ENCODE data around the gene TCTN1.

TCTN1 gene

GRCh38 chr12:110637869-110638441, 24.0 kb downstream of the TCTN1 start:
- ChIA-PET POLR2A (no interaction called here), CTCF (no interaction called here)
- TF ChIP-seq NFRKB (IDR thresholded peaks at IDR 0.05) (no peak), HDGF (IDR thresholded peaks at IDR 0.05; ENCODE audit: borderline replicate concordance) (no peak), LEF1 (IDR thresholded peaks at IDR 0.05; ENCODE audit: borderline replicate concordance) (no peak), FOXM1 (IDR thresholded peaks at IDR 0.05; ENCODE audit: borderline replicate concordance) (no peak), ZNF384 (IDR thresholded peaks at IDR 0.05) (no peak), BHLHE40 (IDR thresholded peaks at IDR 0.05; ENCODE audit: borderline replicate concordance) (no peak), SUZ12 (IDR thresholded peaks at IDR 0.05) (no peak), ELF4 (IDR thresholded peaks at IDR 0.05) (no peak), L3MBTL2 (conservative IDR thresholded peaks at IDR 0.05) (no peak), PKNOX1 (IDR thresholded peaks at IDR 0.05) (no peak), FOXK2 (IDR thresholded peaks at IDR 0.05) (no peak)
- DNase-seq (ENCODE audit: extremely low spot score) = no peak

- TF ChIP-seq TARDBP (IDR thresholded peaks at IDR 0.05) (no peak), SUZ12 (IDR thresholded peaks at IDR 0.05) (no peak), FOXA1 (IDR thresholded peaks at IDR 0.05) (no peak), LEF1 (IDR thresholded peaks at IDR 0.05; ENCODE audit: borderline replicate concordance) (no peak), CTBP1 (IDR thresholded peaks at IDR 0.05; ENCODE audit: borderline replicate concordance) (no peak), L3MBTL2 (conservative IDR thresholded peaks at IDR 0.05) (no peak), ELF4 (IDR thresholded peaks at IDR 0.05) (no peak), FOXM1 (IDR thresholded peaks at IDR 0.05; ENCODE audit: borderline replicate concordance) (no peak), HDGF (IDR thresholded peaks at IDR 0.05; ENCODE audit: borderline replicate concordance) (no peak), FOXK2 (IDR thresholded peaks at IDR 0.05) (no peak), ARNT (IDR thresholded peaks at IDR 0.05) (no peak)
- DNase-seq (ENCODE audit: extremely low spot score) = no peak
- POLR2A ChIA-PET = no interaction called here
- CTCF ChIA-PET = no interaction called here
Measured at GRCh38 chr12:110638796-110639195, 24.9 kb downstream of the TCTN1 start.

- TF ChIP-seq ZNF384 (IDR thresholded peaks at IDR 0.05) (no peak), ELF4 (IDR thresholded peaks at IDR 0.05) (no peak), BHLHE40 (IDR thresholded peaks at IDR 0.05; ENCODE audit: borderline replicate concordance) (no peak), FOXM1 (IDR thresholded peaks at IDR 0.05; ENCODE audit: borderline replicate concordance) (no peak), HDGF (IDR thresholded peaks at IDR 0.05; ENCODE audit: borderline replicate concordance) (no peak), SP1 (IDR thresholded peaks at IDR 0.05) (no peak), SUZ12 (IDR thresholded peaks at IDR 0.05) (no peak), FOXA1 (IDR thresholded peaks at IDR 0.05) (no peak), TARDBP (IDR thresholded peaks at IDR 0.05) (no peak), PKNOX1 (IDR thresholded peaks at IDR 0.05) (no peak)
- POLR2A ChIA-PET = no interaction called here
- DNase-seq (ENCODE audit: extremely low spot score) = no peak
- CTCF ChIA-PET = no interaction called here
Measured at GRCh38 chr12:110639336-110640141, 25.6 kb downstream of the TCTN1 start.

GRCh38 chr12:110640275-110641025, 26.5 kb downstream of the TCTN1 start:
- ChIA-PET CTCF (no interaction called here), POLR2A (no interaction called here)
- DNase-seq (ENCODE audit: extremely low spot score) = no peak
- TF ChIP-seq BHLHE40 (IDR thresholded peaks at IDR 0.05; ENCODE audit: borderline replicate concordance) (no peak), SUZ12 (IDR thresholded peaks at IDR 0.05) (no peak), PKNOX1 (IDR thresholded peaks at IDR 0.05) (no peak), HDGF (IDR thresholded peaks at IDR 0.05; ENCODE audit: borderline replicate concordance) (no peak), ARNT (IDR thresholded peaks at IDR 0.05) (no peak), LEF1 (IDR thresholded peaks at IDR 0.05; ENCODE audit: borderline replicate concordance) (no peak), FOXM1 (IDR thresholded peaks at IDR 0.05; ENCODE audit: borderline replicate concordance) (no peak), TARDBP (IDR thresholded peaks at IDR 0.05) (no peak), L3MBTL2 (conservative IDR thresholded peaks at IDR 0.05) (no peak), NFRKB (IDR thresholded peaks at IDR 0.05) (no peak), CTBP1 (IDR thresholded peaks at IDR 0.05; ENCODE audit: borderline replicate concordance) (no peak), FOXK2 (IDR thresholded peaks at IDR 0.05) (no peak), SP1 (IDR thresholded peaks at IDR 0.05) (no peak)

- POLR2A ChIA-PET = no interaction called here
- DNase-seq (ENCODE audit: extremely low spot score) = peak; percentile 18
- CTCF ChIA-PET = interaction anchor here (0.7 kb wide), 1 partner anchor 9 kb away, joined by 3 read pairs; no protein-coding TSS in a partner anchor
Measured at GRCh38 chr12:110641521-110641920, 27.6 kb downstream of the TCTN1 start.

GRCh38 chr12:110647631-110648040, 33.7 kb downstream of the TCTN1 start:
- CTCF ChIA-PET = no interaction called here
- TF ChIP-seq ZNF384 (IDR thresholded peaks at IDR 0.05) (no peak), FOXA1 (IDR thresholded peaks at IDR 0.05) (no peak), CTBP1 (IDR thresholded peaks at IDR 0.05; ENCODE audit: borderline replicate concordance) (no peak)
- POLR2A ChIA-PET = no interaction called here
- no peak for DNase-seq (ENCODE audit: extremely low spot score)

More at GRCh38 chr12:110641521-110641920, 27.6 kb downstream of the TCTN1 start:
- no peak for TF ChIP-seq ARNT (IDR thresholded peaks at IDR 0.05)
